Heart right ventricle (tissue), 16 donors: ENCODE results near the gene BLNK. TPM values are rescaled to one million over a fixed set of nuclear protein-coding genes. Genes with fewer than 3 reads are reported as not detected.

Source experiments
- ATAC-seq, 8 donors: fragments of 200-7000 bp; cut with Tn5 transposase; one replicate each; pipeline ENCODE4 v1.9.1; 2020; ENCODE audit warnings: mild to moderate bottlenecking in 8 of 8, moderate library complexity in 8 of 8, moderate number of reproducible peaks in 1 of 8
- DNase-seq, 2 donors: peaks; one replicate each; pipeline ENCODE4 v3.0.0-alpha.2; 2020
- H3K27ac ChIP-seq, 10 donors: fragments of 200-600 bp; sonication (generic) in 2 of 10; one replicate each; pipeline versions ENCODE4 v1.5.0 to v1.8.0; 2020 to 2022; ENCODE audit warnings: mild to moderate bottlenecking in 3 of 10
- H3K27me3 ChIP-seq, 7 donors: fragments of 200-600 bp; one replicate each; pipeline ENCODE4 v1.8.0; 2021 to 2022; ENCODE audit warnings: mild to moderate bottlenecking in 2 of 7
- H3K36me3 ChIP-seq, 9 donors: fragments of 200-600 bp; sonication (generic) in 1 of 9; one replicate each; pipeline versions ENCODE4 v1.5.0 to v1.8.0; 2020 to 2022; ENCODE audit warnings: mild to moderate bottlenecking in 2 of 9
- H3K4me1 ChIP-seq, 9 donors: fragments of 200-600 bp; sonication (generic) in 1 of 9; one replicate each; pipeline versions ENCODE4 v1.5.0 to v1.8.0; 2020 to 2022; ENCODE audit warnings: mild to moderate bottlenecking in 4 of 9
- H3K4me3 ChIP-seq, 10 donors: fragments of 200-600 bp; sonication (generic) in 2 of 10; one replicate each; pipeline versions ENCODE4 v1.5.0 to v1.8.0; 2020 to 2022; ENCODE audit warnings: mild to moderate bottlenecking in 7 of 10, moderate library complexity in 2 of 10
- H3K9me3 ChIP-seq, 11 donors: fragments of 200-600 bp in 10 of 11; sonication (generic) in 2 of 11; one replicate each; pipeline versions ENCODE4 v1.5.0 to v1.8.0; 2013 to 2022; ENCODE audit warnings: mild to moderate bottlenecking in 2 of 11, control low read depth in 1 of 11, moderate library complexity in 1 of 11
- WGBS, 2 donors: extraction: QIAGEN DNeasy Blood & Tissue Kit; methylation state at CpG; one replicate each; pipeline ENCODE4 v1.1.7; 2013; ENCODE audit warnings: inconsistent platforms in 1 of 2; 5-methylcytosine and 5-hydroxymethylcytosine counted together
- intact Hi-C, 10 donors: fragments of 100-400 bp; cut with DNase I; formaldehyde crosslinking; loops; one replicate each; pipeline versions ENCODE4 v1.11.1 to v1.14.2; 2022
- polyA plus RNA-seq, 2 donors: library from polyadenylated mRNA; stranded (reverse); fragments of 200-250 nt; gene quantifications; one replicate each; pipeline ENCODE4 v1.2.3, GENCODE V29; 2013
- total RNA-seq, 10 donors: library from RNA; stranded (reverse); fragmentation: NEBNext Ultra II Directional in 3 of 10; extraction: Animal tissue kit (Norgen Biotek cat#: 25700) in 3 of 10; gene quantifications; one replicate each; pipeline versions ENCODE4 v1.2.1 to v1.2.4, GENCODE V29; 2021 to 2023
- TF ChIP-seq, protein P1 (sequence below), 9 donors: fragments of 200-600 bp; sonication (generic) in 2 of 9; IDR thresholded peaks; one replicate each; pipeline versions ENCODE4 v1.5.0 to v1.8.0; 2021 to 2022; ENCODE audit warnings: antibody characterized with exemption in 9 of 9, mild to moderate bottlenecking in 5 of 9, moderate library complexity in 1 of 9
- donor health status: Arrhythmogenic right ventricular cardiomyopathy.
- donor health status: ischemic (EF 13 %, LVEDD 7.1; RV severe dilation, severe dysfunction).
- donor health status: healthy with polysubstance abuse.
- donor health status: DM: no; HTN: yes; CAD: no.
- donor health status: DM: no; HTN: no; CAD: no.
- donor health status: ischemic (EF 25% LVEDD 6.9; RV normal size, moderate dysfunction).
- donor health status: ischemic (EF 25% LVEDD 5.7; RV mildly dilated, moderate dysfunction).
- donor health status: healthy.
- donor health status: DM: yes; HTN: yes; CAD: no.
- donor health status: Ischemic cardiomyopathy.
- donor health status: ischemic (EF 35%, LVEDD 5.7; RV mildly dilated, moderate dysfunction).
- donor health status: nonischemic (EF 11% LVEDD 7.7; RV severe dilation, severe dysfunction).
- donor health status: DM: yes; HTN: yes; CAD: no.
- donor health status: PGD.
- donor health status: ischemic (EF 29% LVEDD 5.4; RV normal size, mild dysfunction).
- donor health status: nonischemic (EF 23%, LVEDD 6.1; RV moderate dilation, normal function).

BLNK gene
- total and polyA plus RNA-seq, 12 donors, result 0.25 to 4.4 (median 0.65) TPM

DNA sequence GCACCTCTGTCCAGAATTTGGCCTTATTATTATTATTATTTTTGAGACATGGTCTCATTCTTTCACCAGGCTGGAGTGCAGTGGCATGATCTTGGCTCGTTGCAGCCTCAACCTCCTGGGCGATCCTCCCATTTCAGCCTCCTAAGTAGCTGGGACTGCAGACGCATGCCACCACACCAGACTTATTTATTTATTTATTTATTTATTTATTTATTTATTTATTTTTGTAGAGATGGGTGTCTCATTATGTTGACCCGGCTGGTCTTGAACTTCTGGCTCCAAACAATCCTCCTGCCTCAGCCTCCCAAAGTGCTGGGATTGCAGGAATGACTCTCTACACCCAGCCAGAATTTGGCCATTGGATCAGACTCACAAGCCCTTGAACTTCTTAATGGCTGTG is 6.4 kb downstream of the BLNK start:
- intact Hi-C loops, result no loop called here
- no peak for DNase-seq
- H3K4me1 ChIP-seq, result peaks cover 0 to 4% (median 0%) of the 10 kb centered on the region in 9 donors
- H3K27me3 ChIP-seq, result peaks cover 0 to 27% (median 5%) of the 10 kb centered on the region in 7 donors
- H3K4me3 ChIP-seq, result no peak overlapping the region
- no peak overlapping the region for H3K27ac ChIP-seq
- no peak for ATAC-seq
- no peaks in the 10 kb centered on the region for H3K9me3 ChIP-seq
- 89 to 94% methylated on average over 4 of the region's 4 CpGs for WGBS, 2 donors
- H3K36me3 ChIP-seq, result no peaks in the 10 kb centered on the region
- TF ChIP-seq, protein P1, sequence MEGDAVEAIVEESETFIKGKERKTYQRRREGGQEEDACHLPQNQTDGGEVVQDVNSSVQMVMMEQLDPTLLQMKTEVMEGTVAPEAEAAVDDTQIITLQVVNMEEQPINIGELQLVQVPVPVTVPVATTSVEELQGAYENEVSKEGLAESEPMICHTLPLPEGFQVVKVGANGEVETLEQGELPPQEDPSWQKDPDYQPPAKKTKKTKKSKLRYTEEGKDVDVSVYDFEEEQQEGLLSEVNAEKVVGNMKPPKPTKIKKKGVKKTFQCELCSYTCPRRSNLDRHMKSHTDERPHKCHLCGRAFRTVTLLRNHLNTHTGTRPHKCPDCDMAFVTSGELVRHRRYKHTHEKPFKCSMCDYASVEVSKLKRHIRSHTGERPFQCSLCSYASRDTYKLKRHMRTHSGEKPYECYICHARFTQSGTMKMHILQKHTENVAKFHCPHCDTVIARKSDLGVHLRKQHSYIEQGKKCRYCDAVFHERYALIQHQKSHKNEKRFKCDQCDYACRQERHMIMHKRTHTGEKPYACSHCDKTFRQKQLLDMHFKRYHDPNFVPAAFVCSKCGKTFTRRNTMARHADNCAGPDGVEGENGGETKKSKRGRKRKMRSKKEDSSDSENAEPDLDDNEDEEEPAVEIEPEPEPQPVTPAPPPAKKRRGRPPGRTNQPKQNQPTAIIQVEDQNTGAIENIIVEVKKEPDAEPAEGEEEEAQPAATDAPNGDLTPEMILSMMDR (IDR thresholded peaks at IDR 0.05), result no peak

DNA sequence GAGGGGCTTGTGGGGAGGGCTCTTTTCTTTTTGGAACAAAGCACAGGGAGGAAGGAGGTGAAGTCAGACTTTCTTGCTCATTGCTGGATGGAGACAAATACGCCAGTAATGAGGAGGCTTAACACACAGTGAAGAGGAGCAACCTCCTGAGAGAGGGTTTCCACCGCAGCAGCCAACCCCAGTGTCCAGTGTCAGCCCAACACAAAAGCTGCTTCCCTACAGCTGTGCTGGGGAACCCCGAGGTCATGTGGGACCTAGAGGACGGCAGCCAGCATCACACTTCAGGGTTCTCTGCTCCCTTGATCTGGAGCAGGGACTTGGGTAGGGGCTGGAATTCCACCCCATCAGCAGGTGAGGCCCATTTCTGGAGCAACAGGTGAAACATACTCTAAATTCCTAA is 7.7 kb downstream of the BLNK start:
- Histone ChIP-seq H3K36me3 (no peaks in the 10 kb centered on the region), H3K4me3 (no peak overlapping the region), H3K27me3 (peaks cover 0 to 21% (median 3%) of the 10 kb centered on the region in 7 donors), H3K27ac (no peak overlapping the region), H3K4me1 (peaks cover 0 to 11% (median 0%) of the 10 kb centered on the region in 9 donors), H3K9me3 (no peaks in the 10 kb centered on the region)
- TF ChIP-seq, protein P1 (IDR thresholded peaks at IDR 0.05), result no peak
- peak in 1 of 8 donors; percentile 49 for ATAC-seq
- 80 to 83% methylated on average over 4 of the region's 4 CpGs for WGBS, 2 donors
- no peak for DNase-seq
- intact Hi-C loops, result no loop called here

DNA sequence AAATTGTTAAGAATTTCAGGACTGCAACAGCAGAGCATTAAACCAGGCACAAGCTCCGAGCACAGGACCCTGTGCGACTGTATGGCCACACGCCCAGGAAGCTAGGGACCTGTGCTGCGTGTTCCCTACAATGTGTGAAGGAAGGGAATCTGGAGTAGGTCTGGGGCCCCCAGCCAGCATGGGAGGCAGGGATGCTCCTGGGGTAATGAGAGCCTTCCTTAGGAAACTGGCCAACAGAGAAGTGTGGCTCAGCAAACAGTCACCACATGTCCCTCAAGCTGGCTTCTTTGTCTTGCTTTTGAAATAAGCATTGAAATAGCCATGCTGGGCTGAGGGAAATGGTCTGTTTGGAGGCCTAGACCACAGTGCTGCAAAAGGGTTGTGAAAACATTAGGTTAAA is 8.2 kb downstream of the BLNK start:
- H3K4me1 ChIP-seq, result peaks cover 0 to 16% (median 0%) of the 10 kb centered on the region in 9 donors
- peaks cover 0 to 18% (median 3%) of the 10 kb centered on the region in 7 donors for H3K27me3 ChIP-seq
- DNase-seq (no peak), ATAC-seq (no peak)
- WGBS, 2 donors, result 85 to 92% methylated on average over 4 of the region's 4 CpGs
- intact Hi-C loops, result no loop called here
- no peak overlapping the region for H3K4me3 ChIP-seq
- no peak overlapping the region for H3K27ac ChIP-seq
- H3K9me3 ChIP-seq, result no peaks in the 10 kb centered on the region
- TF ChIP-seq, protein P1 (IDR thresholded peaks at IDR 0.05), result no peak
- H3K36me3 ChIP-seq, result no peaks in the 10 kb centered on the region

DNA sequence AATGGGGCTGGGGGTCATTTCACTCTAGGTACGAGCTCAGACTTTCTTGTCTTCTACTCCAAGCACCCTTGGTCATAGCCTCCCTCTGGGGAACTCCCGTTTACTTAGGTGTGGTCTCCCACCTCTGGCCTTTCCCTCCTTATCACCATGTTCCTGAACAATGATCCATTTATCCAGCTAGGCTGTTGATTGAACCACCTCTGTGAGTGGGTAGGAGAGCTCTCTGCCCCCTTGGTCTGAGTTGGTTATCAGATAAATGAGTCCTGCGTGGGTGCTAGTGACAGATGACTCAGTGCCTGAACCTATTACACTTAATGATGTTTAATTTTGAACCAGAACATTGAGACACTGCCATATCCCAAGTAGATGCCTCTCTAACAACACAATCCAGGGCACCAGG is 9.4 kb downstream of the BLNK start:
- H3K9me3 ChIP-seq, result no peaks in the 10 kb centered on the region
- 53 to 70% methylated on average over 3 of the region's 3 CpGs for WGBS, 2 donors
- DNase-seq (no peak), ATAC-seq (no peak)
- H3K27ac ChIP-seq, result no peak overlapping the region
- no peaks in the 10 kb centered on the region for H3K36me3 ChIP-seq
- peaks cover 0 to 28% (median 7%) of the 10 kb centered on the region in 9 donors for H3K4me1 ChIP-seq
- H3K4me3 ChIP-seq, result no peak overlapping the region
- H3K27me3 ChIP-seq, result peaks cover 0 to 18% (median 3%) of the 10 kb centered on the region in 7 donors
- intact Hi-C loops, result no loop called here
- TF ChIP-seq, protein P1 (IDR thresholded peaks at IDR 0.05), result no peak
